GM12874 (cell line): ENCODE measurements around the gene KLHL36.

ENCODE experiments used
- CTCF ChIP-seq: IDR thresholded peaks from 2 replicates; pipeline ENCODE4 v1.5.1; 2011; ENCODE audit warnings: low read depth, mild to moderate bottlenecking, control low read depth, low read length, moderate library complexity; ENCODE audit not compliant: insufficient read depth

Gene KLHL36

GRCh38 chr16:84611041-84611440 is 37.3 kb upstream of the KLHL36 start:
- no peak for TF ChIP-seq CTCF

GRCh38 chr16:84612686-84613085 is 35.6 kb upstream of the KLHL36 start:
- TF ChIP-seq CTCF = no peak

GRCh38 chr16:84613408-84614072 is 34.8 kb upstream of the KLHL36 start:
- no peak for TF ChIP-seq CTCF

- TF ChIP-seq CTCF = no peak
Observed at GRCh38 chr16:84614073-84614459, 34.2 kb upstream of the KLHL36 start.

GRCh38 chr16:84614623-84614967 is 33.7 kb upstream of the KLHL36 start:
- TF ChIP-seq CTCF = no peak

GRCh38 chr16:84614968-84615813 is 33.1 kb upstream of the KLHL36 start:
- TF ChIP-seq CTCF = no peak

GRCh38 chr16:84616515-84616914 is 31.8 kb upstream of the KLHL36 start:
- no peak for TF ChIP-seq CTCF
